Loucy (cell line): ENCODE measurements around the gene PHLDB2.
A peak's percentile ranks its signal among the peaks of the same experiment; 100 is the strongest.

Experiments used
- H2AFZ ChIP-seq: fragments of 200-600 bp; sonication (generic); 2 replicates; pipeline ENCODE4 v1.6.0; 2016; ENCODE audit warnings: antibody characterized with exemption, mild to moderate bottlenecking, low read length, moderate library complexity
- H3F3A ChIP-seq: fragments of 200-600 bp; 2 replicates; pipeline ENCODE4 v1.6.0; 2016; ENCODE audit warnings: antibody characterized with exemption, low read depth, mild to moderate bottlenecking
- H3K27me3 ChIP-seq: fragments of 200-600 bp; sonication (generic); 2 replicates; pipeline ENCODE4 v1.6.1; 2014; ENCODE audit warnings: low read length, mild to moderate bottlenecking; ENCODE audit not compliant: insufficient read depth, poor library complexity, severe bottlenecking
- H3K36me3 ChIP-seq: fragments of 200-600 bp; sonication (generic); 2 replicates; pipeline ENCODE4 v1.6.1; 2016; ENCODE audit warnings: low read length; ENCODE audit not compliant: insufficient read depth
- H3K4me1 ChIP-seq: fragments of 200-600 bp; sonication (generic); 2 replicates; pipeline ENCODE4 v1.5.1; 2014; ENCODE audit warnings: low read length, mild to moderate bottlenecking; ENCODE audit not compliant: insufficient read depth, poor library complexity, severe bottlenecking
- H3K4me2 ChIP-seq: fragments of 200-600 bp; sonication (generic); 2 replicates; pipeline ENCODE4 v1.6.0; 2014; ENCODE audit warnings: antibody characterized with exemption, low read length, low read depth, mild to moderate bottlenecking; ENCODE audit not compliant: poor library complexity, severe bottlenecking
- H3K4me3 ChIP-seq: fragments of 200-600 bp; sonication (generic); 2 replicates; pipeline ENCODE4 v1.5.1; 2014; ENCODE audit warnings: low read length, mild to moderate bottlenecking, mixed read lengths; ENCODE audit not compliant: poor library complexity, severe bottlenecking
- H3K79me2 ChIP-seq: fragments of 200-600 bp; sonication (generic); 2 replicates; pipeline ENCODE4 v1.6.1; 2014; ENCODE audit warnings: low read length; ENCODE audit not compliant: insufficient read depth
- H3K9ac ChIP-seq: fragments of 200-600 bp; sonication (generic); 2 replicates; pipeline ENCODE4 v1.6.0; 2014; ENCODE audit warnings: mild to moderate bottlenecking, low read depth, low read length, moderate library complexity; ENCODE audit not compliant: poor library complexity, severe bottlenecking
- H3K9me2 ChIP-seq: fragments of 200-600 bp; sonication (generic); replicated peaks from 2 replicates; pipeline ENCODE4 v1.6.1; 2016; ENCODE audit warnings: low read depth, low read length, mixed read lengths
- H3K9me3 ChIP-seq: fragments of 200-600 bp; sonication (generic); 2 replicates; pipeline ENCODE4 v1.6.1; 2014; ENCODE audit warnings: mild to moderate bottlenecking, antibody characterized with exemption, low read length, low read depth; ENCODE audit not compliant: insufficient read depth
- H4K20me1 ChIP-seq: fragments of 200-600 bp; sonication (generic); 2 replicates; pipeline ENCODE4 v1.6.0; 2014; ENCODE audit warnings: antibody characterized with exemption, low read length, mild to moderate bottlenecking; ENCODE audit not compliant: insufficient read depth, poor library complexity, severe bottlenecking
- EZH2phosphoT487 ChIP-seq: fragments of 200-600 bp; IDR thresholded peaks from 2 replicates; pipeline ENCODE4 v1.6.1; 2018; ENCODE audit warnings: antibody characterized with exemption, mild to moderate bottlenecking, moderate library complexity, borderline replicate concordance
- TF ChIP-seq, protein P1 (sequence below): fragments of 200-600 bp; sonication (generic); conservative IDR thresholded peaks from 2 replicates; pipeline ENCODE4 v1.5.1; 2014; ENCODE audit warnings: mild to moderate bottlenecking, antibody characterized with exemption, low read length

PHLDB2 gene

DNA sequence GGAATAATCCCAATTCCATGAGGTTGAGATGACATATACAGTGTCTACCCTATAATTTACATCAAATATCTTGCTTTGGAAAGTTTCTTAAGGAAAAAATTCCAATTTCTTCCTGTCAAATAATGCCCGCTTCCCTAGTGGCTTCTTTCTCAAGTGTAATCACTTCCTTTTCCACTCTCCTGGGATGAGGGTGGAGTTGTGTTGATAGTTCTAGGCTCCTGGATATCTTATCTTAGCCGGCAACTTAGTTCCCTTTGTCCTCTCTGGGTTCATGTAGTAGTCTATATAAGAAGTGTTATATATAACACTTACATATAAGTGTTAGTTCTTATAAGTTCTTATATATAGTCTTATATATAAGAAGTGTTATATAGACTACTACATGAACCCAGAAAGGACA is 150.6 kb downstream of the PHLDB2 start:
- Histone ChIP-seq H3K9me2 (no peaks in the 10 kb centered on the region), H2AFZ (no peak overlapping the region), H3K79me2 (no peaks in the 10 kb centered on the region), H3F3A (no peaks in the 10 kb centered on the region), H3K4me1 (peaks cover 12% of the 10 kb centered on the region), H3K4me3 (no peak overlapping the region), H3K9me3 (no peaks in the 10 kb centered on the region), H3K4me2 (no peak overlapping the region), H3K36me3 (no peaks in the 10 kb centered on the region), H4K20me1 (no peaks in the 10 kb centered on the region), H3K27me3 (no peaks in the 10 kb centered on the region), H3K9ac (no peak overlapping the region)
- TF ChIP-seq, protein P1, sequence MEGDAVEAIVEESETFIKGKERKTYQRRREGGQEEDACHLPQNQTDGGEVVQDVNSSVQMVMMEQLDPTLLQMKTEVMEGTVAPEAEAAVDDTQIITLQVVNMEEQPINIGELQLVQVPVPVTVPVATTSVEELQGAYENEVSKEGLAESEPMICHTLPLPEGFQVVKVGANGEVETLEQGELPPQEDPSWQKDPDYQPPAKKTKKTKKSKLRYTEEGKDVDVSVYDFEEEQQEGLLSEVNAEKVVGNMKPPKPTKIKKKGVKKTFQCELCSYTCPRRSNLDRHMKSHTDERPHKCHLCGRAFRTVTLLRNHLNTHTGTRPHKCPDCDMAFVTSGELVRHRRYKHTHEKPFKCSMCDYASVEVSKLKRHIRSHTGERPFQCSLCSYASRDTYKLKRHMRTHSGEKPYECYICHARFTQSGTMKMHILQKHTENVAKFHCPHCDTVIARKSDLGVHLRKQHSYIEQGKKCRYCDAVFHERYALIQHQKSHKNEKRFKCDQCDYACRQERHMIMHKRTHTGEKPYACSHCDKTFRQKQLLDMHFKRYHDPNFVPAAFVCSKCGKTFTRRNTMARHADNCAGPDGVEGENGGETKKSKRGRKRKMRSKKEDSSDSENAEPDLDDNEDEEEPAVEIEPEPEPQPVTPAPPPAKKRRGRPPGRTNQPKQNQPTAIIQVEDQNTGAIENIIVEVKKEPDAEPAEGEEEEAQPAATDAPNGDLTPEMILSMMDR = no peak
- no peak for TF ChIP-seq EZH2phosphoT487

DNA sequence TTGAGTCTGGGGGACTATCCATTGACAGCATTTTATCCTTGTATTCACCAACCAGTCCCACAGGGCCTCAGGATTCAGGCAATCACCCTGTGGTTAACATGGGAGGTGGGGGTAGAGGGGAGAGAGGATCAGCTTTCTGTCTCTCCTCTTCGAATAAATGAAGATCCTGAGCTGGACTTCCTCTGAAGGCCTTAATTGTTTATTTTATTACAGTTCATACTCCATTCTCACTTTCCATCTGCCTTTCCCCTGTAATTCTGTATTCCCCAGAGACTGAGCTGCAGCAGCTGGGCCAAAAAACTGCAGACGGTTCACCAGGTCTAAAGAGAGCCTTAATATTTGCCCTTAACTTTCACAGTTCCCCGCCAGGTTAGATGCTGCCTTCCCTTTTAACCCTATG is 151.6 kb downstream of the PHLDB2 start:
- no peaks in the 10 kb centered on the region for H3K27me3 ChIP-seq
- no peaks in the 10 kb centered on the region for H3K9me2 ChIP-seq
- H3K4me1 ChIP-seq = peaks cover 12% of the 10 kb centered on the region
- no peak for TF ChIP-seq EZH2phosphoT487
- TF ChIP-seq, protein P1 = no peak
- H2AFZ ChIP-seq = no peak overlapping the region; the same call in 1 of the 2 replicates
- H3K4me3 ChIP-seq = no peak overlapping the region
- H3F3A ChIP-seq = no peaks in the 10 kb centered on the region
- no peaks in the 10 kb centered on the region for H3K9me3 ChIP-seq
- H3K9ac ChIP-seq = no peak overlapping the region
- peak overlapping the region; percentile 30 for H3K4me2 ChIP-seq
- H3K36me3 ChIP-seq = no peaks in the 10 kb centered on the region
- no peaks in the 10 kb centered on the region for H4K20me1 ChIP-seq
- H3K79me2 ChIP-seq = no peaks in the 10 kb centered on the region

DNA sequence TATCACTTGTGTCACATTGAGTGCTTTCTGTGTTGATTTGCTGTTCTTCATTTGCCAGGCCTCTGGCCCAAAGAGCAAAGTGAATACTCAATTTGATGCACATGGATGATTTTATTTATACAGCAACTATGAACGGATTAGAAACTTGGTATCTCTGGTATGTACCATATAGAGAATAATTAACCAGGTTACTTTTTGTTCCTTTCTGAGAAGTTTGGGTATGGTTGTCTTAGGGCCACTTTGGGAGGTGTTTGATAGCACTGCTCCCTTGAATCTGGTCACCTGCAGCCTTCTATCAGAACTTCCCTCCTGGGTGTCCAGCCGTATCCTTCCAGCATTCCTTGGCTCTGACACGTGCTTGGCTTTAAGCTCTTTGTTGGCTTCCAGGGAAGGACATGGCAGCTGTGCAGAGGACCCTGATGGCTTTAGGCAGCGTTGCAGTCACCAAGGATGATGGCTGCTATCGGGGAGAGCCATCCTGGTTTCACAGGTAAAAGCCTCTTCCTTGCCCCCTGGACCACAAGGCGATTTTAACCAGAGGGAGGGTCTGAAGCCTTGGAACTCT is 152.4 kb downstream of the PHLDB2 start:
- Histone ChIP-seq H3K9ac (no peak overlapping the region), H3K4me2 (no peak overlapping the region), H4K20me1 (no peaks in the 10 kb centered on the region), H3K4me1 (peaks cover 12% of the 10 kb centered on the region), H3K9me2 (no peaks in the 10 kb centered on the region), H3K79me2 (no peaks in the 10 kb centered on the region), H3K36me3 (no peaks in the 10 kb centered on the region), H2AFZ (no peak overlapping the region), H3K4me3 (no peak overlapping the region), H3F3A (no peaks in the 10 kb centered on the region), H3K9me3 (no peaks in the 10 kb centered on the region), H3K27me3 (no peaks in the 10 kb centered on the region)
- TF ChIP-seq EZH2phosphoT487 = no peak
- TF ChIP-seq, protein P1 = no peak
